ENCODE measurements around the gene SNORC.

Gene SNORC

DNA sequence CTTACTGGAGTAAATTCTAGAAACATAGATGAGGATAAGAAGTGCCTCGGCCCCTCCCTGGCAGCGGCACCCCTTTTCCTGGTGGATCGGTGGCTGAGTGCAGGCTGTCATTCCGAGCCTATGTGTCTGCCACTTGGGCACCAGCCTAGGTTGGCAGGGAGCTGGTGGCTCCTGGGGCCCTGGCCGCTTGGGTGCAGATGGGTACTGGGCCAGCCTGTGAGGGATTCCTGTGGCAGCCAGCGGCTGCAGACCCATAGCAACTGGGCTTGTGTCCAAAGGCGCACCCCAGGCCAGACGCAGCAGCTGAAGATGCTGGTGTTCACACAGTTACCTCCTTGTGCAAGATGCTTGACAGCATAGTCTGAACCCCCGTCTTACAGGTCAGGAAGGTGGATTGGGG is 2.8 kb downstream of the SNORC start:
- Histone ChIP-seq H3K36me3 (ENCODE audit: control insufficient read depth, low read length) (no peaks in the 10 kb centered on the region), H3K9me2 (replicated peaks; ENCODE audit: control insufficient read depth, low read length) (no peaks in the 10 kb centered on the region), H3K27me3 (ENCODE audit: control insufficient read depth, low read length) (peaks cover 16% of the 10 kb centered on the region), H4K20me1 (ENCODE audit: control insufficient read depth, insufficient read depth, low read depth, low read length) (no peaks in the 10 kb centered on the region), H3K4me1 (ENCODE audit: control insufficient read depth, low read length) (peaks cover 8% of the 10 kb centered on the region), H3K4me2 (ENCODE audit: low read length) (no peak overlapping the region), H3K9me3 (ENCODE audit: control insufficient read depth, insufficient read depth, low read length) (no peaks in the 10 kb centered on the region), H3F3A (ENCODE audit: control insufficient read depth, insufficient read depth) (no peaks in the 10 kb centered on the region), H3K4me3 (ENCODE audit: low read length) (no peak overlapping the region), H3K27ac (ENCODE audit: low read depth, low read length) (no peak overlapping the region), H3K79me2 (ENCODE audit: control insufficient read depth, low read length) (no peaks in the 10 kb centered on the region)
- TF ChIP-seq, protein P1, sequence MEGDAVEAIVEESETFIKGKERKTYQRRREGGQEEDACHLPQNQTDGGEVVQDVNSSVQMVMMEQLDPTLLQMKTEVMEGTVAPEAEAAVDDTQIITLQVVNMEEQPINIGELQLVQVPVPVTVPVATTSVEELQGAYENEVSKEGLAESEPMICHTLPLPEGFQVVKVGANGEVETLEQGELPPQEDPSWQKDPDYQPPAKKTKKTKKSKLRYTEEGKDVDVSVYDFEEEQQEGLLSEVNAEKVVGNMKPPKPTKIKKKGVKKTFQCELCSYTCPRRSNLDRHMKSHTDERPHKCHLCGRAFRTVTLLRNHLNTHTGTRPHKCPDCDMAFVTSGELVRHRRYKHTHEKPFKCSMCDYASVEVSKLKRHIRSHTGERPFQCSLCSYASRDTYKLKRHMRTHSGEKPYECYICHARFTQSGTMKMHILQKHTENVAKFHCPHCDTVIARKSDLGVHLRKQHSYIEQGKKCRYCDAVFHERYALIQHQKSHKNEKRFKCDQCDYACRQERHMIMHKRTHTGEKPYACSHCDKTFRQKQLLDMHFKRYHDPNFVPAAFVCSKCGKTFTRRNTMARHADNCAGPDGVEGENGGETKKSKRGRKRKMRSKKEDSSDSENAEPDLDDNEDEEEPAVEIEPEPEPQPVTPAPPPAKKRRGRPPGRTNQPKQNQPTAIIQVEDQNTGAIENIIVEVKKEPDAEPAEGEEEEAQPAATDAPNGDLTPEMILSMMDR (IDR thresholded peaks at IDR 0.05; ENCODE audit: low read depth, low read length, poor library complexity, severe bottlenecking) = no peak
- no peak for TF ChIP-seq EZH2phosphoT487 (IDR thresholded peaks at IDR 0.05; ENCODE audit: borderline replicate concordance, low read length)

DNA sequence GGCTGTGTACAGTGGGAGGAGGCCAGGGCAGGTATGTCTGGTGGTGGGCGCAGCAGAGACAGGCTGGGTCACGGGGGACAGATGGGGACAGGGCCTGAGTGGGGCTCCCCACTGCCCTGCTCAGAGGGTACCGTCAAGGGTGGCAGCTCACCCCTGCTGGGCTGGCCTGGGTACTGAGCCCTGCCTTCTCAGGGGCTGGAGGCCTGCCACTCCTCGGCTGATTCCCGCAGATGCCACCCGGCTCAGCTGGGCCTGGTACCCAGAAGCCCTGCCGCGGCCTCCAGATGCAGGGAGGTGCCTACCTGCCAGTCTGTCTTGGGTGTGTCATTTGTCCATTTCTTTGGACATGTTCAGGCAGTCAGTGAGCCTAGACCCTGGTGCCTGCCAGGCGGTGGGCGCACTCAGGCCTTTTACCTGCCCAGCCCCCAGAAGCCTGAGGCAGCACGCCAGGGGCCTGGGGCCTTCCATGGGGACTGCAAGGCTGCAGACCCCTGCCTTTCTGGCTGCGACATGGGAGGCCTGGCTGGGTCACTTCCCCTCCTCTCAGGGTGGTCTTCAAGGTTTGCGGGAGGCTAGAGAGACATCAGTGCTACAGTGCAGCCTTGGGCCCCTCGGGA is 3.3 kb downstream of the SNORC start:
- Histone ChIP-seq H3K36me3 (ENCODE audit: control insufficient read depth, low read length) (no peaks in the 10 kb centered on the region), H3F3A (ENCODE audit: control insufficient read depth, insufficient read depth) (no peaks in the 10 kb centered on the region), H3K4me2 (ENCODE audit: low read length) (no peak overlapping the region), H3K79me2 (ENCODE audit: control insufficient read depth, low read length) (no peaks in the 10 kb centered on the region), H3K9me3 (ENCODE audit: control insufficient read depth, insufficient read depth, low read length) (no peaks in the 10 kb centered on the region), H3K27me3 (ENCODE audit: control insufficient read depth, low read length) (peaks cover 16% of the 10 kb centered on the region), H3K27ac (ENCODE audit: low read depth, low read length) (no peak overlapping the region), H3K4me3 (ENCODE audit: low read length) (no peak overlapping the region), H3K4me1 (ENCODE audit: control insufficient read depth, low read length) (peaks cover 8% of the 10 kb centered on the region), H3K9me2 (replicated peaks; ENCODE audit: control insufficient read depth, low read length) (no peaks in the 10 kb centered on the region), H4K20me1 (ENCODE audit: control insufficient read depth, insufficient read depth, low read depth, low read length) (no peaks in the 10 kb centered on the region)
- no peak for TF ChIP-seq EZH2phosphoT487 (IDR thresholded peaks at IDR 0.05; ENCODE audit: borderline replicate concordance, low read length)
- TF ChIP-seq, protein P1 (IDR thresholded peaks at IDR 0.05; ENCODE audit: low read depth, low read length, poor library complexity, severe bottlenecking) = no peak

DNA sequence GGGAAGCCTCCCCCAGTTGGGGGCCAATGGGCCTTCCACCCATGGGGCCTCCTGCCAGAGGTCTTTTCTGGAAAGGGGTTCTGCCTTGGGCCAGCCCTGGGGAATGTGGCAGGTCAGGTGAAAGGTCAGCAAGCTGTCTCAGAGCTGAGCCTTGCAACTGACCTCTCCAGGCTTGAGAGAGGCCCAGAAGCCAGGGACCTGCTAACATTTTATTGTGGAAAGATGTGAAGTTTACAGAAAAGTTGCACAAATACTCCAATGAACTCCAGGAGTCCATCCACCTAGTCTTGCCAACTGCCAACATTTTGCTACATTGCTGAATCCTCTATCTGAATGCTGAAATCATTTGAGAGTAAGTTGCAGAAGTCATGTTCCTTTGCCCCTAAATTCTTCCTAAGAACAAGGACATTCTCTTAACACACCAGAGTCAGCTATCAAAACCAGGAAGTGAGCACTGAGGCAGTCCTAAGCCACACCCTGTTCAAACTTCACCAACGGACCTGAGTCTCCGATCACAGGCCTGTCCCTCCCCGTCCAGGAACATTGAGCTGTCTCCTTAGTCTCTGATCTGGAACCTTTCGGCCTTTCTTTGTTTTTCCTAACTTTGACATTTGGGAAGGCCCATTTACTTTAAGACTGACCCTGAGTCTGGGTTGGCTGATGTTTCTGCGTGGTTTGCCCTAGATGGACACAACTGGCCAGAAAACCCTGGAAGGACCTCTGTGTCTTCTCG is 4.0 kb downstream of the SNORC start:
- Histone ChIP-seq H3F3A (ENCODE audit: control insufficient read depth, insufficient read depth) (no peaks in the 10 kb centered on the region), H3K36me3 (ENCODE audit: control insufficient read depth, low read length) (no peaks in the 10 kb centered on the region), H3K9me3 (ENCODE audit: control insufficient read depth, insufficient read depth, low read length) (no peaks in the 10 kb centered on the region), H3K79me2 (ENCODE audit: control insufficient read depth, low read length) (no peaks in the 10 kb centered on the region), H3K9me2 (replicated peaks; ENCODE audit: control insufficient read depth, low read length) (no peaks in the 10 kb centered on the region), H3K27me3 (ENCODE audit: control insufficient read depth, low read length) (peaks cover 16% of the 10 kb centered on the region), H3K4me3 (ENCODE audit: low read length) (no peak overlapping the region), H3K27ac (ENCODE audit: low read depth, low read length) (no peak overlapping the region), H4K20me1 (ENCODE audit: control insufficient read depth, insufficient read depth, low read depth, low read length) (no peaks in the 10 kb centered on the region), H3K4me2 (ENCODE audit: low read length) (no peak overlapping the region), H3K4me1 (ENCODE audit: control insufficient read depth, low read length) (peaks cover 8% of the 10 kb centered on the region)
- TF ChIP-seq EZH2phosphoT487 (IDR thresholded peaks at IDR 0.05; ENCODE audit: borderline replicate concordance, low read length) = no peak
- TF ChIP-seq, protein P1 (IDR thresholded peaks at IDR 0.05; ENCODE audit: low read depth, low read length, poor library complexity, severe bottlenecking) = no peak

Data from DOHH2 (cell line).